ENCODE measurements around the gene APPBP2.

DNA sequence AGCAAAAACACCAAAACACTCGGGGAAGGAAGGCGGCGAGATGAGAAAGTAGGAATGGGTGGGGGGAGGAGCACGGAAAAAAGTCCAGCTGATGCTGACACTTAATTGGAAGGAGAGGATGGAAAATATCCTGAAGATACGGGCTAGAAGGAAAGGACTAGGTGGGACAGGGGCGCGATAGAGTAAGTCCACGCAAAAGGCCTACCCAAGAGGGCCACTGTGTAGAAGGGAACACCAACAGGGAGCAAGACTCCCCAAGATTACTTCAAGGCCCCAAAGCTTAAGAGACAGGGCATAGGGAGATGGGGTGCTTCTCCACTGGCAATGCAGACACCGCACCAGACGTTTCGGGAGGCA lies 736 bp downstream of the APPBP2 start:
- TF ChIP-seq GATA2 (IDR thresholded peaks at IDR 0.05; ENCODE audit: low read depth, low read length), result no peak
- no peak for TF ChIP-seq GATA3 (IDR thresholded peaks at IDR 0.05; ENCODE audit: low read depth, low read length)

Measured in SH-SY5Y (cell line).